Glomerular visceral epithelial cell (primary cell): ENCODE measurements around the gene MINDY4B.
"Not testable (repeated sequence)": the region's sequence is repeated elsewhere in the genome, so short reads cannot be mapped to it uniquely, and the experiment has no call there.

Source experiments
- DNase-seq: peaks from one replicate; pipeline ENCODE4 v3.0.0-alpha.2; 2016; ENCODE audit errors: extremely low spot score

MINDY4B gene

GRCh38 chr3:150898046-150898754 is 7.0 kb downstream of the MINDY4B start:
- DNase-seq, result no peak

- no peak for DNase-seq
Measured at GRCh38 chr3:150897592-150897991, 7.6 kb downstream of the MINDY4B start.

DNA sequence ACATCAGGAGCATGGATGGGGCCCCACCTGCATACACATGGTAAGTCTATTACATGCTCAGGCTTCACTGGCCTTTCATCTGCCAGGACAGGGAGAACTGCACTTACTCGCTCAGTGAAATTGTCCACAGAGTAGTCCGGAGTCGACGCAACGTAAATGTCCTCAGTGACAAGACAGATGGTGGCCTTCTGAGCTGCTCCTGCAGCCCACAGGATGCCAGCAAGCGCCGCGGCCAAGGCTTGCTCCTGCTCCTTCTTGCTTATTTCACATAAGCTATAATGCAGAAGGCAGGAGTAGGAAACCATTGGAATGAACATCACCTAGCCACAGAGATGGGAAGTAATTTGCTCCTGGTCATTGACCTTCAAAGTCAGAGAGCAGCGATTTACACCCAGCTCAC is 14.4 kb downstream of the MINDY4B start:
- DNase-seq, result no peak

- DNase-seq, result no peak
Measured at GRCh38 chr3:150890295-150890694, 14.9 kb downstream of the MINDY4B start.

DNA sequence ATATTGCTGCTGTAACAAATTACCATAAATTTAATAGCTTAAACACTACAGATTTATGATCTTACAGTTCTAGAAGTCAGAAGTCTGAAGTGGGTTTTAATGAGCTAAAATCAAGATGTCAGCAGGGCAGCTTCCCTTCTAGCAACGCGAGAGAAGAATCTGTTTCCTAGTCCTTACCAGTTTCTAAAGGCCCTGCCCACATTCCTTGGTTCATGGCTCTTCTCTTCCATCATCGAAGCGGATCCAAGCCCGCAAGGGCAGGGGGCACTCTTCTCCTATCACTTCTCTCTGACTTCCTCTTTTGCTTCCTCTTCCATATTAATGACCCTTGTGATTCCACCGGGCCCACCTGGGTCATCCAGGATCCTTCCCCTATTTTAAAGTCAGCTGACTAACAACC is 16.1 kb downstream of the MINDY4B start:
- no peak for DNase-seq

- no peak for DNase-seq
Measured at GRCh38 chr3:150887031-150887430, 18.2 kb downstream of the MINDY4B start.

GRCh38 chr3:150885535-150885934 is 19.7 kb downstream of the MINDY4B start:
- no peak for DNase-seq

DNA sequence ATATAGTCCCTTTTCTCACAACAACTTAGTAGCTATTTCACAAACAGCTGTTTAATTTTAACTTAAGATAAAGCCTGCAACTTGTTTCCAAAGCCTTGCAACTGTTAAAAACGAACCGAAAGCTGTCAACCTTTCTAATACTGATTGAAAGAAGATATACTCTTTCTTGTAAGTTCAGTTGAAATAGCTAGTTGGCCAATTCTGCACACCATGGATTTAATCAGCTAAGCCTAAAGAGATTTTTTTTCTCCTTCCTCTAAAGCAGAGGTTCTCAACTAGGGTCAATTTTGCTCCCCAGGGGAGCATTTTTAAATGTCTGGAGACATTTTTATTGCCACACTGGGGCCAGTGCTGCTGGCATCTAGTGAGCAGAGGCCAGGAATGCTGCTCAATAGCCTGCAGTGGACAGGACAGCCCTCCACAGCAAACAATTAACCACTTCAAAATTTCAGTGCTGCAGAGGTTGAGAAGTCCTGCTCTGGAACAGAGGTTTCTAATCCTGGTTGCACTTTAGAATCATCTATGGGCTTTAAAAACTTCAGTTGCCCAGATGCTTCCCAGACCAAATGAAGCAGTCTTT is 26.2 kb downstream of the MINDY4B start:
- no peak for DNase-seq

DNA sequence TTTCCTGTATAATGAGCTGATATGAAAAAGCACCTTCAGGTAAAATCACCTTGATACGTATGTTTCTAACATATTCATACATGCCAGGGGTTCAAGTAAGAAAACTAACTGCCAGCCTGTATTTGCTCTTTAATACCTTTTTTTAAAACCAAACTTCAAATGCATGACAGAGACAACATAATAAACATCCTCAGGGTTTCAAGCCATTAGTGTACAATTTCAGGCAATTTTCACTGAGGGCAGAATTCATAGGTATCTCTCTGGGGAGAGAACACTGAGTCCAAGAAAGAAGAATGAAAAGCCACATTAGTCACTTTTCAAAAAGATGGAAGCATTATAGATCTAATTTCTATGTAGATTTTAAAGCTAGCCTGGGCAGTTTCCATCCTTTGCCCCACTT is 26.9 kb downstream of the MINDY4B start:
- DNase-seq, result no peak

DNA sequence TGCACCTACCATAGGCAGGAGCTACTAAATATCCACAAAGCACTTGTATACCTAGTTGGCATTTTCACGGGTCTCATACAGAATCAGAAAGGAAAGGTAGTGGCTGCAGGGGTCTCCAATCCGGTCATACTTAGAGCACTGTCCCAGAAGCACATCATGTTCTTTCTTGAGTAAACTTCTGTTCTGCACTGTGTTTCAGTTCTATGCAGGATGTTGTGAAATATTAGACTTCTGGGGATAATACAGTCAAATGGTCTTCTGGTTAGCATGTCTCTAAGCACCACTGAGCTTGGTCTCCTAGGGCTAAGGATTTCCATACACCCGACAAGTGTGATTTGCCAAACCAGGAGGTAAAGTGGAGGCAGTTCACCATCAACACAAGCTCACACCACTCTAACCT is 27.9 kb downstream of the MINDY4B start:
- no peak for DNase-seq

GRCh38 chr3:150876611-150877265 is 28.5 kb downstream of the MINDY4B start:
- DNase-seq, result no peak

GRCh38 chr3:150875548-150875947 is 29.7 kb downstream of the MINDY4B start:
- DNase-seq, result no peak

GRCh38 chr3:150874666-150875219 is 30.5 kb downstream of the MINDY4B start:
- no peak for DNase-seq

DNA sequence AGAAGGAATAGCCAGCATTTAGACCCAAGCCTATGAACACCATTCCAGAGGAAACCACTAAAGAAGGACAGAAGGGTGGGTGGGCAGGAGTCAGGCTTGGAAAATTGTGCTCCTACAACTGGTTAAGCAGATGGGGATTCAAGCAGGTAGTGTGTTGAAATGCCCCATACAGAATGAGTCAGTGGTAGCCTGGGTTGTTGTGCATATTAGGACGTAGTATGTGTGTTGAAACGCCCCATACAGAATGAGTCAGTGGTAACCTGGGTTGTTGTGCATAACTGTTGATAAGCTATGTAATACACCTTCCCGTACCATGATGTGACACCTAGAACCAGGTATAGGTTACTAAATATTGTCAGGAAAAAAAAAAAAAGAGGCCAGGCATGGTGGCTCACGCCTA is 34.0 kb downstream of the MINDY4B start:
- no peak for DNase-seq

DNA sequence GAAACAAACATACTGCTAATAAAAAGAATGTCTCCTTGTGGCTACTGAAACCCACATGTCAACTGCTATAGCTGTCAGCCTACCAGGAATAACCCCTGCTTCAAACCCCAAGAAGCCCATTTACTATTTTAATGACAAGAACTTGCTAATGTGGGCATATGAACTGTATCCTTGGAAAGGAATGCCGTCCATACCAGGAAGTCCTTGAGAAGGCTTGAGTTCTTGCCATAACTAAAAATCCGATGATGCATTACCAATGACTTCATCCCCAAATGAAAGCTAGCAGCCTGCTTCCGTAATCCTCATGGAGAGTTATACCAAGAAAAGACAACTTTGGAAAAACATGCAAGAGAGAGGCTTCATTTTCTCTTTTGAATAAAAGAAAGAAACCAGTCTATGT is 34.8 kb downstream of the MINDY4B start:
- DNase-seq, result peak; percentile 45

DNA sequence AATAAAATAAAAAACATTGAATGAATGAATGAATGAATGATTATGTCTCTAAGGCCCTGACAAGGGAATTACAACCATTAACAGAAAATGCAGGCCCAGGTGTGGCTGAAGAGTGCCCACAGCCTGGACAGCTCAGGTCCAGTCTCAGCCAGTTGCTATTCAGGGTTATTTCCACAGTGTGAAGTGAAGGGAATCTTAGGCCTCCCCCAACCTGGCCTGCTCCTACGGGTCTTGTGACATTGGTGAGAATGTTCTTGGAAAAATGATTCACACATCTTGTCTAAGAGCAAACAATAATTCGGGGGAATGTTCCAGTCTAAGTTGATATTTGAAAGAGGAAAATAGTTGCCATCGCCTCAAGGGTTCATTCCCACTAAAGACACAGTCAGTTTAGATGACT is 37.0 kb downstream of the MINDY4B start:
- no peak for DNase-seq

DNA sequence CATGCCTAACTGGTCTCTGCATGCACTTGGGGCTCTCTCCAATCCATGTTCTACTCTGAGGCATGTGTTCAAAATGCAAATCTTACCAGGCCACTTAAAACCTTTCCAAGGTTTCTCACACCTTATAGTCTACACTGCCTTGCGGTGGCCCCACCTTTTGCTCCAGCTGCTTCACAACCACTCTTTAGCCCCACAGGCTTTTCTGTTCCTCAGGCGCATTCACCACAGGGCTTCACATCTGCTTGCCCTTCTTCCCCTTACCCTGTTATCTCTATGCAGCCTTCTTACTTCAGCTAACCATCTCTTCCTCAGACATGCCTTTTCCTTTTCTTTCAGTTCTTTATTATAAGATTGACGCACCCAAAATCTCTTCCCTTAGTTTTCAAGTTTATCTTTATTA is 37.8 kb downstream of the MINDY4B start:
- no peak for DNase-seq

DNA sequence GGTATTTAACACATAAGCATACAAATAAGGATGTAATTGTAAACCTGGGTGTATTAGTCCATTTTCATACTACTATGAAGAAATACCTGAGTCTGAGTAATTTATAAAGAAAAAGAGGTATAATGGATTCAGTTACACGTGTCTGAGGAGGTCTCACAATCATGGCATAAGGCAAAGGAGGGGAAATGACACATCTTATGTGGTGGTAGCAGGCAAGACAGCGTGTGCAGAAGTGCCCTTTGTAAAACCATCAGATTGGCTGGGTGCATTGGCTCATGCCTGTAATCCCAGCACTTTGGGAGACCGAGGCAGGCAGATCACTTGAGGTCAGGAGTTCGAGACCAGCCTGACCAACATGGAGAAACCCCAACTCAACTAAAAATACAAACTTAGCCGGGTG is 41.3 kb downstream of the MINDY4B start:
- not testable (repeated sequence) for DNase-seq

- no peak for DNase-seq
Measured at GRCh38 chr3:150861851-150862250, 43.4 kb downstream of the MINDY4B start.

GRCh38 chr3:150857936-150858335 is 47.3 kb downstream of the MINDY4B start:
- DNase-seq, result not testable (repeated sequence)

GRCh38 chr3:150850191-150850590 is 55.0 kb downstream of the MINDY4B start:
- DNase-seq, result no peak

DNA sequence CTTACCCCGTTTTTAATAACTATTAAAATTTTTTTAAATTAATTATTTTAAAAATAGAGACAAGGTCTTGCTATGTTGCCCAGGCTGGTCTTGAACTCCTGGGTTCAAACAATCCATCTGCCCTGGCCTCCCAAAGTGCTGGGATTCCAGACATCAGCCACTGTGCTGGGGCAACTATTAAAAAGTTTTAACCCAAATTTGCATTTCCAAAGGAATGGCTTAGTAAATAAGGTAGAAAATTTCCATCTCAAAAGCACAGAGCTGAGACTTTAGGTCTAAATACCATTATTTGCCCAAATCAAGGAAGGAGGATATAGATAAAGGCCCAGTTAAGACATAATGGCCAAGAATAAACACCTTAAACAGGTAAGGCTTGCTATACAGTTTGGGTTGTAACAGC is 56.4 kb downstream of the MINDY4B start:
- DNase-seq, result no peak

DNA sequence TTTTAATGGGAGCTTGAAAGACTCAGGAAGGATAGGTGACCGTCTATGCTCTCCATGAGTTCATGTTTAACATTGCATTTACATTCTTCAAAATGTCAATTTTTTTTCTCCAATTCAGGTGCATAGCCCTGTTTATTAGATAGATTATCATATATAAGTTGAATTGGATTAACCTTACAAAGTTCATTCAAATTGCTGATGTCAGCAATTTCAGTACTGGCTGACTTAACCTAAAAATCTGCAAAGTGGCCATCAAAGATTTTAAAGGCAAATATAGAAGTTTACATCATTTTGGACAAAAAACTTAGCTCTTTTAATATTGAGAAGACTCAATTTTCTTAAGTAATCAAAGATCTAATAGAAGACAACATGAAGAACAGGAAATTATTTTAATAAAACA is 57.8 kb downstream of the MINDY4B start:
- no peak for DNase-seq
